Loucy (cell line): ENCODE data around the gene KLRD1.

Experiments
- CTCF ChIP-seq: fragments of 200-600 bp; sonication (generic); conservative IDR thresholded peaks from 2 replicates; pipeline ENCODE4 v1.5.1; 2014; ENCODE audit warnings: mild to moderate bottlenecking, antibody characterized with exemption, low read length
- EZH2phosphoT487 ChIP-seq: fragments of 200-600 bp; IDR thresholded peaks from 2 replicates; pipeline ENCODE4 v1.6.1; 2018; ENCODE audit warnings: antibody characterized with exemption, mild to moderate bottlenecking, moderate library complexity, borderline replicate concordance

GRCh38 chr12:10320643-10321042 lies 13.0 kb downstream of the KLRD1 start:
- TF ChIP-seq CTCF (no peak), EZH2phosphoT487 (no peak)
